ENCODE data around the gene NAT9.

Gene NAT9

GRCh38 chr17:74805591-74805991 lies 29.4 kb upstream of the NAT9 start:
- DNase-seq, result no peak

DNA sequence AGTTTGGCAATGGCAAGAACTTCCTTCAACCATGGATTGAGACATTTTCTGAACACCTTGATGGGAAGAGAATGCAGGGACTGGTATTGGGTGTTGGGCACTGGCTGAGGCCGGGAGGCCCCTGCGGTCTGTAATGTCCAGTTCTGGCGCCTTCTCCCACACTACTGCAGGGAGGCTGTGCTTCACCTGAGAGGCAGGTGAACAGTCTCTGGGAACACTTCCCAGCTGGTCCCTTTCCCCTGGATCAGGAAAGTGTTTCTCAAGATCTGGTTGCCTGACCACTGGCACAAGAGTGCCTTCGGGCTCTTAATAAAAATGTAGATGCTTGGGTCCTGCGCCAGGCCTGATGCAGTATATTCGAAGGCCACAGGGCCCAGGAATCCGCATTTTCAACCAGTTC lies 28.5 kb upstream of the NAT9 start:
- no peak for DNase-seq

GRCh38 chr17:74803971-74804370 lies 27.8 kb upstream of the NAT9 start:
- DNase-seq, result no peak

DNA sequence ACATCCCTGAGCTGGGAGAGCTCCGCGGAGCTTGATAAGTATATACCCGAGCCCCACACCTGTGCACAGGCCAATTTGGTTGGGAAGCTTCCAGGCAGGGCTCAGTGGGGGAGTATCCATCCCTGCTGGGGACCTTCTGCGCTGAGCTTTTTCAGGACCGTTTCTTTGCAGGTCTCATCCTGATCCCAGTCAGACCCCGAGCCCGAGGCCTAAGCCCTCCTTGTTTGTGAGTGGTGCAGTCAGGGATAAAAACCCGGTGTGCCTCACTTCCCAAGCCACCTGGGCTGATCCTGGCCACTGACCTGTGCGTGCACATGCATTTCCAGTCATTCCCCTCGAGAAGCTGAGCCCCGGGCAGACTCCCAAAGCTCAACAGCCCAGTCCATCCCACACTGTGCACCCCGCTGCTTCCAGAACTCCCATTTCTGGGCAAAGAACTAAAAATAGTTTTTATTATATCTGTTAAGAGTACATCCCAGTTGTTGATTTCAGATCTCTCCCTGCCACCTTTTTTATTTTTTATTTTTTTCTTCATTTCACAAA lies 27.3 kb upstream of the NAT9 start:
- DNase-seq, result no peak

DNA sequence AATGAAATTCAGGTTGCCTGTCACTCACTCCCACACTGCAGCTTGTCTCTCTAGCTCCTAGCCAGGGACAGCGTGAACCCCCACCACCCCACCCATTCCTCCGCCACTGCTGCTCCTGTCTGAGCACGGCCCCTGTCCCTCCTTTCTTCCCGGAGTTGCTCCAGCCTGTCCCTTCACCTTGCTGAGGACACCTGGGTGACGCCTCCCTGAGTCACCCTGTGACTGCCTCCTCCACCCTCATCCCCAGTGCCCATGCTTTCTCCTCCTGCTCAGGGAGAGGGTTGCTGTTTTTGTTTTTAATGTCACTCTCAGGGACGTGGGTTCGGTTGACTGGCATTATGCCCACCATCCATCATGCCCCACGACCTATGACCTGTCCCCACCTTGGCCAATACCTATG lies 25.8 kb upstream of the NAT9 start:
- no peak for DNase-seq

DNA sequence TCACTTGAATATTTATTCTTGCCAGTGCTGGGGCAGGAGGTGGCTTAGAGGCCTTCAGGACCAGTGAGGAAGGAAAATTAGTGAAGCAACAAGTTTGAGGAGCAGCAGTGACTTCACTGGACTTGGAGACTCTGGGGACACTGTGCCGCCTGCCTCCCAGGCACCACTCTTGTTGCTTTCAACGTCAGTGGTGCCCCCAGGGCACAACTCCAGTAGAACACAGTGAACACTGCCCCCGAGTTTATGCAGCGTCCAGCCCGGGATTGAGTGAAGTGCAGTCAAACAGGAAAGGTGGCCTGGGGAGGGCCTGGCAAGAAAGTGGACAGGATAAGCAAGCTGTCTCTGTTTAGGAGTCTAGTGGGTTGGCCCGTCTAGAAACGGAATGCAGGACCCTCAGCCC lies 24.4 kb upstream of the NAT9 start:
- DNase-seq, result no peak

- DNase-seq, result no peak
Measured at GRCh38 chr17:74799097-74799496, 23.0 kb upstream of the NAT9 start.

GRCh38 chr17:74798239-74798707 lies 22.1 kb upstream of the NAT9 start:
- DNase-seq, result no peak

- no peak for DNase-seq
Measured at GRCh38 chr17:74797824-74798223, 21.7 kb upstream of the NAT9 start.

GRCh38 chr17:74796866-74797265 lies 20.7 kb upstream of the NAT9 start:
- DNase-seq, result no peak

DNA sequence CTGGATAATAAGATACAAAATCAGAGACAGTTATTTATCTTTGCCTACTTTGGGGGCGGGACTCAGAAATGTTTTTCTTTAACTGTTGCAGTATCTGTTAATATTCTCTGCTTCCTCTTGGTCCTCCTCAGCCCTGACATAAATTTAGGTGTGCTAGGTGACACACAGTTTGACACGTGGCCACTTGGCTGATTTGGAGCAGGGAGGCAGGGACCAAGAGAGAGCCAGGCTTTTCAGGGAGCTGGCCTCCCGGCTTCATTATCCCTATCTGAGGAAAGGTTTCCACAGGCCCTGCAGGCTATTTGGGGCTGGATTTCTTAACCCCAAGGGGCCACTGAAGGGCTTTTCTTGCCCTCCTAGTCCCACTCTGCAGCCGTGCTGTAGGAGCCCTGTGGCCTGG lies 20.1 kb upstream of the NAT9 start:
- no peak for DNase-seq

DNA sequence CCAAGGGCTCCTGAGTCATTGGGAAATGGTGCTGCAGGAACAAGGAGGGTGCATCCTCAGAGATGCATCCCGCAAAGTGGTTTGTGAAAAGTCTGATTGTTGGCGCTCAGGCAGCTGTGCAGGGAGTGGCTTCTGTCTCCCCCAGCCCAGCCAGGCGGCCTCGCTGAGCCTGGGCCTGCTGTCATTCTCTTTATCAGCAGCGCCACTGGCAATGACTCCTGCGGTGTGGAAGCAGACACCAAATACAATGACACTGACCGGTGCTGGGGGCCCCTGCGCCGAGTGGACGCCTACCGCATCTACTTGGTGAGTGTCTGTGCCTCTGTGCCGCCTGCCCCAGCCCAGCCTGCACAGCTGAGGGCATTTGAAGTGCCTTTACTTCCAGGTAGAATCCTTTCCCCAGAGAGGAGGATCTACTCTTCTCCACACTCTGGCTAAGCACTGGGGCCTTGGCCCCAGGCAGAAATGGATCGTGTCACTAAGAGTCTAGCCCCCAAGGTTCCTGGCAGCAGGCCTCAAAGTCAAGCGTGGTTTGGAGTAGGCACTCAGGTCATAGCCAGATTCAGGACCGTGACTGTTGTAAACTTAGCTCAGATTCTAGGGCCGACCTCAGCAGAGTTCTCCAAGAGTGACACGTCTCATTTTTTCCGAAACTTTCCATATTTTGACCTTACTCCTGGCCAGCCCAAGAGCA lies 19.3 kb upstream of the NAT9 start:
- no peak for DNase-seq

DNA sequence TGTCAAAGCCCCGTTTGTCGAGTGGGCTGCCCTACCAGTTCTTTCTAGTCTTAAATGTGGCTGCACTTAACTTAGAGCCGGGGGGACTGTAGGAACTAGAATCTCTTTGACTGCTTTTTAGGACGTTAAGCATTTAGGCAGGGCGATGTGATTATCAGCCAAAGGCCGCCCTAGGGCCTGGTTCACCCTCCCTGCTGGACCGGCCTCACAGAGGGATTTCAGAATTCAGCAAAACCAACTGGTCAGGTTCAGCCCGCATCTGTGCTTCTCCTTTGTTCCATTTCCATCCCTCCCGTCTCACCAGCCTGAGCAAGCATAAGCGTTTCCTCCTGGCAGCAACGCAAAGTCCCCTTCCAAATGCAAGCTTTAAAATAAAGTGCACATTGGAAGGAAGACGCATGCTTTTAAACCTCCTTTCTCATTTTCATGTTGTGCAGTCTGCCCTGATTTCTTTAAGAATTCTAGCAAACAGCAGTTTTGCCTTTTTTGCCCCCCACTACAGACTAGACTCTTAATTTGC lies 16.5 kb upstream of the NAT9 start:
- DNase-seq, result no peak

GRCh38 chr17:74790161-74791058 lies 14.3 kb upstream of the NAT9 start:
- DNase-seq, result no peak

GRCh38 chr17:74786431-74787055 lies 10.4 kb upstream of the NAT9 start:
- no peak for DNase-seq

GRCh38 chr17:74785981-74786360 lies 9.8 kb upstream of the NAT9 start:
- no peak for DNase-seq

DNA sequence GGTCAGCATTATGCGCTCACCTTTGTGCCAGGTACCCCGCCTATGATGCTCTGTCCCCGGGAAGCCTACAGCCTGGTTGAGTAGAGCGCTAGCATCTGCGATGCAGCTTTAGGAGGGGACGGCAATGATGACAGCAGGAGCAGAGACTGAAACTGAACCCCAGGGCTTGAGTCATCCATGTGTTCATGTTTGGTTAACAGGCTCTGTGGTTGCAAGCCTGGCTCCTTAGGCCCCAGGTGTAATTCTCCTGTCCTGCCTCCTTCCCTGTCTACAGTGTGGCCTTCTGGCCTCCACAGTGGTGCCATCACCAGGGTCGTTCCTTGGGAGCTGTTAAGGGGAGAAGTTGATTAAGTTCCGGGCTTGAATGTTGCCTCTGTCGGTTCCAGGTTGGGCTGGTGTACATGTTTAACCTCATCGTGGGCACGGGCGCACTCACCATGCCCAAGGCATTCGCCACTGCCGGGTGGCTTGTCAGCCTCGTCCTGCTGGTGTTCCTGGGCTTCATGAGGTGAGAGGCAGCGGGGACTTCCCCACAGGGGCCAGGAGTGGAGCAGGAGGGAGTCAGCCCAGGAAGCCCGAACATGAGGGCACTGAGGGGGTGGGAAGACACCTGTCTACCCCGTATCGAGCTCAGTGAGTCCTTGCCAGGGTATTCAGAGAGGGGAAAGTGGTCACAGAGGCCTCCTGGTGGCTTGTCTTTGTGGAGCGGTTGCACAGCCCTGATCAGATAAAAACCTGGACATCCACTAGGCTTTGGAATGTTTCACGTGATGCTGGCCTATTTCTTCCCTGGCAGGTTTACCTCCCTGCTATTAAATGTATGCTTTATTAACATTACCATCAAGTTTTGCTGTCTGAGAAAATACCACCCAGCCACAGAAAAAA lies 9.2 kb upstream of the NAT9 start:
- no peak for DNase-seq

DNA sequence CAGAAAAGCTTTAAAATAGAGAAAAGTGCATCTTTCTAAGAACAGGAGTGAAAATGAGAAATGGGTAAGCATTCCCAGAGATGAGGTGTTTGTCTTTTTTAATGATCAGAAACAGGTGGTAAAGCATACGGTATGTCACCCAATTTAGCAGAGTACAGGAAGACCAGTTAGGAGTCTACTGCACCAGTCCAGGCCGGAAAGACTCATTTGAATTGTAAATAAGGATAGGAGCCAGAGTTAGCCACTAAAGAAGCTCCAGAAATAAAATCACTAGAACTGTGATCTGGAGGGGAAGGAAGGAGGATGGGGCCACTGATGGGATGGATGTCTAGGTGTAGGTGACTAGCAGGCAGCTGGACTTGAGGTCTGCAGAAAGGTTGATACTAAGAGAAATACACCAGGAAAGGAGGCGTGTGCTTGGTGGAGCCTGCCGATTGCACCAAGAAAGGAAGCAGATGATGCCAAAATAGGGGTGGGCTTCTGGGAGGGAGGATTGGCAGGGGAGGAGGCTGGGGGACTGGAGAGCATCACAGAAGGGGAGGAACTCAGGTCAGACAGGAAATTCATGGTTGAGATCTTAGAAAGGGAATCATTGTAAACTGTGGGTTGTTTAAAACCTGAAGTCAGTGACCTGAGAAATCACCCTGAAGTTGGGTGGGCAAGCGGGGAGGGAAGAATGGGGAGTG lies 8.1 kb upstream of the NAT9 start:
- DNase-seq, result no peak

GRCh38 chr17:74782571-74782970 lies 6.4 kb upstream of the NAT9 start:
- DNase-seq, result no peak

DNA sequence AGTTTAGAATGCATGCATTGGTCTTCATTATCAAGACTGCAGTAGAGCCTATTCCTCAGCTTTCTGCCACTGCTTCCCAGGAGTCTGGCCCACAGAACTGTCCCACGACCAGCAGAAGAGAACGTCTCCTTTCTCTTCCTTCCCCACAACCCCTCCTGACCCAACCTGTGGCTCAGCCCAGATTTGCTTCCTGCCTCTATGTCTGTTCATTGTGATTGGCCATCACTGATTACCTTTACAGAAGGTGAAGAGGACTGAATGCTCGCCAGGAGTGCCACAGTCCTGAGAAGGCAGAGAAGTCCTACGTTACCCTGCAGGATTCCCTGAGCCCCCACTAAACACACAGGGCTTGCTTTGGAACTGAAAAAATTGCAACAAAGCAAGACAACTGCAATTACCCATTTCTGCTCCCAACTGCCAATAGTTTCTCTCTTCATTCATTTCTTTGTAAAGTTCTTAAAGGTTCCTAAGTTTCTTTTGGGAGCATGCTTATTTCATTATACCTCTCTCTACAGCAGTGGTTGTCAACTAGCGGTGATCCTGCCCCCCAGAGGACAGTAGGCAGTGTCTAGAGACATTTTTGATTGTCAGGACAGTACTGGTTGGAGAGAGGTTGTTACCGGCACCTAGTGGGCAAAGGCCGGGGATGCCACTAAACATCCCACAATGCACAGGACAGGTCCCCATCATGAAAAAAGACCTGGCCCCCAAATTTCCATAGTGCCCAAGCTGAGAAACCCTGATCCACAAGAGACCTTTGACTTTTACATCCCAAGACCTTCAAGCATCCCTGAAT lies 4.5 kb upstream of the NAT9 start:
- DNase-seq, result no peak

GRCh38 chr17:74779948-74780400 lies 3.8 kb upstream of the NAT9 start:
- DNase-seq, result peak in 1 of 2 donors; percentile 49

Data from stimulated activated CD4-positive, alpha-beta T cell treated with anti-CD3 and anti-CD28 coated beads, Interleukin-2, amount 100 ng/mL, for 48 hours (primary cell).